OCI-LY1 (cell line): Measurements from ENCODE around the gene NPAS3.

Experiments used
- EZH2 ChIP-seq: fragments of 200-600 bp; sonication (generic), shearing (Covaris generic); IDR thresholded peaks from 2 replicates; pipeline ENCODE4 v1.8.0; 2017; ENCODE audit warnings: borderline replicate concordance, mixed run types, mild to moderate bottlenecking, antibody characterized with exemption, low read length, moderate library complexity, mixed read lengths
- TF ChIP-seq, protein P1 (sequence below): fragments of 200-600 bp; sonication (generic), shearing (Covaris generic); IDR thresholded peaks from 2 replicates; pipeline ENCODE4 v1.5.1; 2017; ENCODE audit warnings: mild to moderate bottlenecking, antibody characterized with exemption, low read length, moderate library complexity, mixed read lengths

DNA sequence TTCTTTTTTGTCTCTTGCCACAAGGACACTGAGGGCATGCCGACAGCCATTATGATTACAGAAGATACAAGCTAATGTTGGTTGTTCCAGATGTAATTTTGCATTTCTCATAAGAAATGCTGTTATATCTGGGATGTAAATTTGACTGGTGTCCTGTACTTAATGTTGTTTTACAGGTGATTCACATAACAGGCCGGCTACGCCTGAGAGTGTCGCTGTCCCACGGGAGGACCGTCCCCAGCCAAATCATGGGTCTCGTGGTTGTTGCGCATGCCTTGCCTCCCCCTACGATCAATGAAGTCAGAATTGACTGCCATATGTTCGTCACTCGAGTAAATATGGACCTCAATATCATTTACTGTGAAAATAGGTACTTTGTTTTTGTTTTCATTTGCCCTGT, 835.5 kb downstream of the NPAS3 start:
- TF ChIP-seq EZH2 = no peak
- TF ChIP-seq, protein P1, sequence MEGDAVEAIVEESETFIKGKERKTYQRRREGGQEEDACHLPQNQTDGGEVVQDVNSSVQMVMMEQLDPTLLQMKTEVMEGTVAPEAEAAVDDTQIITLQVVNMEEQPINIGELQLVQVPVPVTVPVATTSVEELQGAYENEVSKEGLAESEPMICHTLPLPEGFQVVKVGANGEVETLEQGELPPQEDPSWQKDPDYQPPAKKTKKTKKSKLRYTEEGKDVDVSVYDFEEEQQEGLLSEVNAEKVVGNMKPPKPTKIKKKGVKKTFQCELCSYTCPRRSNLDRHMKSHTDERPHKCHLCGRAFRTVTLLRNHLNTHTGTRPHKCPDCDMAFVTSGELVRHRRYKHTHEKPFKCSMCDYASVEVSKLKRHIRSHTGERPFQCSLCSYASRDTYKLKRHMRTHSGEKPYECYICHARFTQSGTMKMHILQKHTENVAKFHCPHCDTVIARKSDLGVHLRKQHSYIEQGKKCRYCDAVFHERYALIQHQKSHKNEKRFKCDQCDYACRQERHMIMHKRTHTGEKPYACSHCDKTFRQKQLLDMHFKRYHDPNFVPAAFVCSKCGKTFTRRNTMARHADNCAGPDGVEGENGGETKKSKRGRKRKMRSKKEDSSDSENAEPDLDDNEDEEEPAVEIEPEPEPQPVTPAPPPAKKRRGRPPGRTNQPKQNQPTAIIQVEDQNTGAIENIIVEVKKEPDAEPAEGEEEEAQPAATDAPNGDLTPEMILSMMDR = no peak
